ENCODE data around the gene ZNF280B.

ZNF280B gene, protein sequence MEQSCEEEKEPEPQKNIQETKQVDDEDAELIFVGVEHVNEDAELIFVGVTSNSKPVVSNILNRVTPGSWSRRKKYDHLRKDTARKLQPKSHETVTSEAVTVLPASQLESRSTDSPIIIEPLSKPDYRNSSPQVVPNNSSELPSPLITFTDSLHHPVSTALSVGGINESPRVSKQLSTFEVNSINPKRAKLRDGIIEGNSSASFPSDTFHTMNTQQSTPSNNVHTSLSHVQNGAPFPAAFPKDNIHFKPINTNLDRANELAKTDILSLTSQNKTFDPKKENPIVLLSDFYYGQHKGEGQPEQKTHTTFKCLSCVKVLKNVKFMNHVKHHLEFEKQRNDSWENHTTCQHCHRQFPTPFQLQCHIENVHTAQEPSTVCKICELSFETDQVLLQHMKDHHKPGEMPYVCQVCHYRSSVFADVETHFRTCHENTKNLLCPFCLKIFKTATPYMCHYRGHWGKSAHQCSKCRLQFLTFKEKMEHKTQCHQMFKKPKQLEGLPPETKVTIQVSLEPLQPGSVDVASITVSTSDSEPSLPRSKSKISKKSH

DNA sequence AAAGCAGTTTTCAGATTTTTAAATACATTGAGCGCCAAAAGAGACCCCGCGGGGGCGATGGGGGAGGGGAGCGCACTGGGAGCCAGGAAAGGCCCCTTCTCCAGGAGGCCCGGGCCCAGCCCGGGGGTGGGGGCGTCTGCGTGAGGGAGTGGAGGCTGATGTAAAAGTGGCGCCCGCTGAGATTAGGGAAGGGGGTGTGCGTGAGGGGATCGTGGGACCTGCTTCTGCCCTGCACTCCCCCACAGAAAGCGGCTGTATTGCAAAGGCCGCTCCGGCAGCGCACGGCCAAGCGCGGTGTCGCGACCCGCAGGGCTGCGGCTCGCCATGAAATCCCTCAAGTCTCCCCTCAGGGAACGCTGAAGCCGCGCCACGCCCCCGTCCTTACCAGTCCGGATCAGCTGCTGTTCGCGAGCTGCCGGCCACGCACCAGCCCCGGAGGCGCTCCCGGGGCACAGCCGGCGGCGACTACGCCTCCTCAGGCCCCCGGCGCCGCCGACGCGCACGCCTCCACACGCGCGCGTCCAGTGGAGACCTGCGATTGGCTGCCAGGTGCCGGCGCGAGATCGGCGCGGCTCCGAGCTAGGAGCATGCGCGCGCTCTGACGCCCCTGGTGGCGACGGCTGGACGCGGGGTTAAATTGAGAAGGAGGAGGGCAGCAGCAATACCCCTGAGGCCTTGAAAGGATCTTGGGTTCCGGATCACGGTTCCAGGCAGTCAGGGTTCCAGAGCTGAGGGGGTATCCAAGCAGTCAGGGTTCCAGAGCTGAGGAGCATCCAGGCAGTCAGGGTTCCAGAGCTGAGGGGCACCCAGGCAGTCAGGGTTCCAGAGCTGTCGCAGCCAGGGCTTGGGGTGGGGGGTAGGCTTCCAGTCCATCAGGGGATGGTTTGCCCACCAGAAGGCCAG lies at the start of gene ZNF280B:
Gene ZNF280B (minus strand): TSS at position 469 of the 903 bp plus-strand sequence. CDS start 19,344 bp downstream, outside the sequence.
- DNase-seq, result peak; percentile 98

DNA sequence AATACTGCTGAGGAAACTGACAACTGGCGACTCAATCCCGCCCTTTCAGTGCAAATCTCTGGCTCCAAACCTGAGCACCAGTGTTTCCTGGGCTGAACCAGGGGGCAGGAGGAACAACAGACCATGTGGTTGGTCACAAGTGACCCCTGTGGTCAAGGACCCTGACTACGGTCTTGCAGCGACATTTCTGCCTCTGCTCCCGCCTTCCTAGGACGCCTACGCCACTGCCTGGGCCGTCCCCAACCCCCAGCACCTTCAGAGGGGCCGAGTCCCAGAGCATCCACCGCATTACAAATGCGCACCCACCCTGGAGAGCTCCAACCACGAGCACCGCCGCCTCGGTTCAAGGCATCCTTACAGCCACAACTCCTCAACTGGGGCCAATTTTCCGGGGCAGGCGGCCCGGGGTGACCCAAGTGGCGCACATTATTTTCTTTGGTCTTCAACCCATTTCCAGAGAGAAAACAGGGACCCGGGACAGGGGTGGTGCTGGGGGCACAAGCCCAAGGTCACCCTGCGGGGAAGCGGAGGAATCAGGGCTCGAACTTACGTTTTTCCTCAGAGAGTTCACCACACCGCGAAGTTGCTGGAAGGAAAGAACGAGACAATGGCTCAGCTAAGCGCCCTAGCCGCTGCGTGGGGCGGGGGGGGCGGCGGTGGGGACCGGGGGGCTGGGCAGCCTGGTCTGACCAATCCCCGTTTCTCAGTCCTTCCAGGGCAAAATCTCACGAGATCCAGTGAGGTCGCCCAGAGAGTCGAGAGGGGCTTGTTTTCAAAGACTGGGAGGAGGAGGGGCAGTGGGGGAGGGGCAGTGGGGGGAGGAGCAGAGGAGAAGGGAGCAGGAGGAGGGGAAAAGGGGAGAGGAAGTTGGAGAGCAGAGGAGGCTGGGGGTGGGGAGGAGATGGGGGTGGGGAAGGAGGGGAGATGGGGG lies 48.7 kb upstream of the ZNF280B start:
- peak; percentile 68 for DNase-seq

GRCh38 chr22:22556578-22556977 lies 48.0 kb upstream of the ZNF280B start:
- DNase-seq, result no peak

DNA sequence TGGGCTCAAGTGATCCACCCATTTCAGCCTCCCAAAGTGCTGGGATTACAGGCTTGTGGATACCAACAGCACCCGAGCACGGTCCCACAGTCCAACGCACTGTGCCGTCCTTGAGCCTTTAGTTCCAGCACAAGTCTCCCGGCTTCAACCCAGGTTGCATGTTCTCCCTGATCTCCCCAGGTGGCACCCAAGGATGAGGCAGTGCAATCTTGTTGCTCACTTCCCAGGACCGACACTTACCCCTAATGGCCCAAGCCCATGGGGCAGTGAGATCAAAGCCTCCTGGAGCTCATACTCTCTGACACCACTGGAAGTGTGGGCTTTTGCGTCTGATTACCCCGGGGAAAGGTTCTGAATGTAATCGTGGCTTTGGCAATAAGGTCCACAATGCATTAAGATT lies 47.1 kb upstream of the ZNF280B start:
- DNase-seq, result no peak

DNA sequence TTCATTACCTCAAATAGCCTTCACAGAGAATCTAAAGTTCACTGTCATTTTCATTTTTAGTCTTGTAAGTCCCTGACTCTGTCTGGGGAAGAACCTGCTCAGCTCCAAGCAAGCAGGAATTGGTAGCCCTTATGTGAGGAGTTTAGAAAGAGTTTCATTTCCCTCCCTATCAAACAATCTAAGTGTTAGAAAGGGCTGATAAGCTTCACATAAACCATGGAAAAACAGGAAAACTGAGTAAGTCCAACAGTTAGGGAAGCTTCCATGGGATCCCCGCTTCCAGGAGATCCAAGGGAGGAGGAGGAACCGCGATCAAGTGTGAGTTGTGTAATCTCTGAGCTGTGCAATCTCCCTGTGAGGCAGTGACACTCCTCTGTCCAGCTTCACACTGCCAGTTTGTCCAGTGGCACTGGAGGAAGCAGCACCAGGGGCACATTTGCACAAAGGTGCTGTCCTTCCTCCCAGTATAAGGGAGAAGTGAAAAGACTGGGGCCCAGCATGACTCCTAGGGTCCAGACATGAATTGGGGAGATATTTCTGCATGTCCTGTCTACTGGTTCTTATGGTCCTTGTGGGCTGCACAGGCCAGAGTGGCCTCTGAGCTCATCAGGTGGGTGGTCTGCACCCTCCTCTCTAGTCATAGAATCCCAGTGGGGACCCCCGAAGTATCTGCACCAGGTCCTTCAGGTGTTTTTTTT lies 46.2 kb upstream of the ZNF280B start:
- DNase-seq, result peak; percentile 73

- DNase-seq, result peak; percentile 72
These were observed 45.4 kb upstream of the ZNF280B start for GRCh38 chr22:22553735-22554586.

- no peak for DNase-seq
These were observed 44.6 kb upstream of the ZNF280B start for GRCh38 chr22:22553141-22553540.

GRCh38 chr22:22552630-22553029 lies 44.1 kb upstream of the ZNF280B start:
- DNase-seq, result peak; percentile 76

DNA sequence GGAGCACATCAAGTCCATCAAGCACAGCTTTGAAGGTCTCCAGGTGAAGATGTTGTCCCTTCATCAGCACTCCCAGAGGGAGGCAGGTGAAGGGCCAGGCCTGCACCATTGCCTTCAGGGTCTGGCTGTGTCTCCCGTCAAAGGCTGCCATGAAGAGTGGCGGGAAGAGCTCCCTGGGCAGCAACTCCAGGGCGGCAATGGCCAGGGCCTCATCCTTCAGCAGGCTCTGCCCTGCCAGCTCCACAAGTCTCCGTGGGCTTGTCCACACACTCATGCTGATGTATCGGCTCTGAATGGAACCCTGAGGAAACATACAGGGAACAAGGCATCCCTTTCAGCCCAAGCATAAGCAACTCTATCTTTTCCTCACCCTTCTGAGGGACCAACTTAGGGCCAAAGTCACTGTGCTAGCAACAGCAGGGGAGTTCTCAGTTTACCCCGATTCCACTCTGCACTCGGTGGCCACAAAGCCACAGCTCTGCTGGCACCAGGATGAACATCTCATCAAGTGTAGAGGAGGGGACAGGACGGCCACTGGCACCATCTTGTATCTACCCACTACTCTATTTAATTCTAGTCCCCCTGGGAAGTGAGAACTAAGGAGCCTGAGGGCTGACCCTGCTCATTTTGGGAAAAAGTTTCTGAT lies 42.4 kb upstream of the ZNF280B start:
- DNase-seq, result no peak

DNA sequence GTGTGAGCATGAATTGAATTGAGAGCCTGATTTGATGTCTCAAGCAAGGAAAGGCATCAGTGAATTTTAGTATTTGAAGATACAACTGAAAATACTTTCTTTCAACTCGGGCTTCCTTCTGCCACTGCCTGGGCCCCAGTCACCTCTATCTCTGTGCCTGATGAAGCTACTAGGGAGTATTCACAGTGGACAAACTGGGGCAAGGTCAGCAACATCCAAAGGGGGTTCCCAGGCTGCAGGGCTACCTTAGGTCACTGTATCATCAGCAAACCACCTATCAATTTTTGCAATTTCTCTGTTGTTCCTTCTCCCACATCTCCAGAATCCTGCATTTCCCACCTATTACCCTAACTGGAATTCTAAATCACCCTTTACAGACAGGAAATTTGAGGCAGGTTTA lies 40.4 kb upstream of the ZNF280B start:
- no peak for DNase-seq

DNA sequence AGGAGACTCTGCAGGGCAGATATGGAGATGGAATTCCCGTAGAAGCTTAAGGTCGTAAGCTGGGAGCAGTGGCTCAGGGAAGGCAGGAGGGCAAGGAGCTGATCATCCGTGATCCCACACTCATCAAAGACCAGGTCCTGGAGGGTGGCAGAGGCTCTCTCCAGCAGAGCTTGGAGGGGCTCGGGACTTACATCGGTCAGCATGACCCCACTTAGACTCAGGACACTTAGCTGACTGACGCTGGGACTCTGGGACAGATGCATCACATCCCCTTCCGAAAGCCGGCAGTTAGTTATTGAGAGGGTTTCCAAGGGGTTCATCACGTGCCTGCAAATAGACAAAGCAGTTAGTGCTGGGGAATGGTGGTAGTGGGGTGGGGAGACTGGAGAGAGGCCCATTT lies 39.8 kb upstream of the ZNF280B start:
- DNase-seq, result no peak

DNA sequence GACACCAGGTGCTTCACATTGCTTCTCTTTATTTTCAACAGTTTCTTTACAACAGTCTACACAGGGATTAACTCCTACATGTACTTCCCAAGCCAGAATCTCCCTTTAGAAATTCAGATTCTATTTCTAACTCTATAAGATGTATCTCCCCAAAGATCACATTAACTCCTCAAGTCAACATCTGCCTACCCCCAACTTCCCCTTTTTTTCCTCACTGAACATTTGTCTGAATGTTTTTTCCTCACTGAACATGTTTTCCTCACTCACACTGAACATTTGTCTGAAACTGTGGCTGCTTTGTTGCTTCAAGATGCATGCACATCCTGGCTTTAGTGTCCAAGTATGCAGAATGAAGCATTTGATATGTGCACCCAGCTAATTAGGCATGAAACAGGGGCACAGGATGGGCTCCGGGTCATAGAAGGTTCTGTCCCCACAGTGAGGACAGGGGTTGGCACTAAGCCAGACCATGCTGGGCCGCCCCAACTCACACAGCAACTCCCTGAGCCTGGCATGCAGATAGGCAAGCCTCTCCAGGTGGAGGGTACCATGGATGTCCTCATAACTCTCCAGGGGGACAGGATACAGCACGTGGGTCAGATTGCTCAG lies 39.3 kb upstream of the ZNF280B start:
- peak; percentile 85 for DNase-seq

DNA sequence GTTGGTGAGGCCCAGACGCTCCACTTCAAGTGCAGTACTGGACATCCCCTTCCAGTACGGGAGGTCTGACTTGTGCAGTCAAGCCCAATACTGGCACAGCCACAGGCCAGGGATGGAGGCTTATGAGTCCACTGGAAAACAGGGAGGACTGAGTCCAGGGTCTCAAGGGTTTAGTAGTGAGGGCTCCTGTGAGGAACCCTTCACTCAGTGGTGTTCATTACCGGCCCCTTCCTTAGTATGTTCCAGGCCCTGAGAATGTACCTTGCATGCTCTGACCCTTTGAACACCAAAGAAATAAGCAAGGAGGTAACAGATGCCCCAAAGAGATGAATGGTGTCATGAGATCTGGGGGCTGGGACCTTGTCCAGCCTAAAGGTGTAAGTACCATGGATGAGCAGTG lies 38.7 kb upstream of the ZNF280B start:
- no peak for DNase-seq

DNA sequence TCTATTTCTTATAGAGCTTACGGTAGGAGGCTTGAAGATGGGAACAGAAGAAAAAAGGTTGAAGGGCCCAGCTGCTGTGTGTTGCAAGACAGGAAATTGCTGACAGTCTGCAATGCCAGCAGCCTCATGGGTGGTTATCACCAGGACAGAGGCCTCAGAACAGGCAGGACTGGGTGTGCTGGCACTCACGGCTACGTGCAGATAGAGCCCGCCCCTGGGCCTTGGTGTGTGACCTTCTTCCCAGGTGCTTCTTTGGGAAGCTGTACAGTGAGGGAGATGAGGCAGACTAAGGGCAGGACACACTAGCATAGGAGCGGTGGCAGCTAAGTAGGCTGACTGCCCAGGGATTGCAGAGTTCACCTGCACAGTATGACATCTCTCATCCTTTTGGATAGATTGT lies 37.9 kb upstream of the ZNF280B start:
- no peak for DNase-seq

- DNase-seq, result no peak
These were observed 36.5 kb upstream of the ZNF280B start for GRCh38 chr22:22545084-22545483.

DNA sequence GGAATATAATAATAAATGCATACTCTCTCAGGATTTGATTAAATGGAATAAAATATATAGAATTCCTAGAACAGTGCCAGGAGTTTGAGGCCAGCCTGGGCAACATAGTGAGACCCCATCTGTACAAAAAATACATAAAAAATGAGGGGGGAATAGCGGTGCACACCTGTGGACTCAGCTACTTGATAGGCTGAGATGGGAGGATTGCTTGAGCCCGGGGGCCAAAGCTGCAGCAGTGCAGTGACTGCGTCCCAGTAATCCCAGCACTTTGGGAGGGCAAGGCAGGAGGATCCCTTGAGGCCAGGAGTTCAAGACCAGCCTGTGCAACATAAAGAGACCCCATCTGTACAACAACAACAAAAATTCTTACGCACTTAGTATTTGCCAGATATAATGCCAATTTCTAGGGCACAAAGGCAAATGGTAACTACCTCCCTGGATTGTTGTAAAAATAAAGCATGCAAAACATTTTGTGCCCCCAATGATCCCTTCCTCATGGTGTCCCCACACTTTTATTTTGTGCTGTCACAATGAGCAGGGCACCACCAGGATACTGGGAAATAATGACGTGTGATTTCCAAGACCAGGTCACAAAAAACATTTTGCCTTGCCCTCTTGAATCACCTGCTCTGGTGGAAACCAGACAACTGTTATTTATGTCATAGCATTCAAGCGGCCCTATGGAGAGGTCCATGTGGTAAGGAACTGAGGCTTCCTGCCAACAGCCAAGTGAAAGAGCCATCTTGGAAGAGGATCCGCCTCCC lies 29.9 kb upstream of the ZNF280B start:
- DNase-seq, result no peak

GRCh38 chr22:22536916-22537315 lies 28.4 kb upstream of the ZNF280B start:
- DNase-seq, result no peak

GRCh38 chr22:22536515-22536914 lies 28.0 kb upstream of the ZNF280B start:
- no peak for DNase-seq

- no peak for DNase-seq
These were observed 27.1 kb upstream of the ZNF280B start for GRCh38 chr22:22535662-22536061.

Data from OCI-M1 (cell line).